Measurements from ENCODE around the gene TBC1D22B. TPM values are rescaled to one million over a fixed set of nuclear protein-coding genes. Genes with fewer than 3 reads are reported as not detected.

TBC1D22B gene
- total and polyA plus RNA-seq, 9 of the 15 experiments (the other 6 are each of a cell fraction or from before 2014, with no cell fraction given): 4.8 to 24.2 (median 13.5) TPM

- peak; percentile 88 for TF ChIP-seq ATF3 (IDR thresholded peaks at IDR 0.05)
- 0 out of 2 replicates have a peak, but pooled peaks have one; percentile 21 for TF ChIP-seq ATF3 (CRISPR knock-in tag; conservative IDR thresholded peaks at IDR 0.05)
- no peak for TF ChIP-seq ZSCAN29 (IDR thresholded peaks at IDR 0.05)
- peak; percentile 73 for TF ChIP-seq MEF2D (tag; conservative IDR thresholded peaks at IDR 0.05; ENCODE audit: low read depth)
- TF ChIP-seq MAFG (tag; conservative IDR thresholded peaks at IDR 0.05): peak; percentile 59
- no peak for TF ChIP-seq ARHGAP35 (IDR thresholded peaks at IDR 0.05; ENCODE audit: partially characterized antibody)
- no peak for TF ChIP-seq MCM7 (IDR thresholded peaks at IDR 0.05)
- no peak; a peak in 1 of 3 replicates for TF ChIP-seq CBX3 (IDR thresholded peaks at IDR 0.05; ENCODE audit: borderline replicate concordance in 1 of 2, low read length in 2 of 2)
- TF ChIP-seq, protein P1, sequence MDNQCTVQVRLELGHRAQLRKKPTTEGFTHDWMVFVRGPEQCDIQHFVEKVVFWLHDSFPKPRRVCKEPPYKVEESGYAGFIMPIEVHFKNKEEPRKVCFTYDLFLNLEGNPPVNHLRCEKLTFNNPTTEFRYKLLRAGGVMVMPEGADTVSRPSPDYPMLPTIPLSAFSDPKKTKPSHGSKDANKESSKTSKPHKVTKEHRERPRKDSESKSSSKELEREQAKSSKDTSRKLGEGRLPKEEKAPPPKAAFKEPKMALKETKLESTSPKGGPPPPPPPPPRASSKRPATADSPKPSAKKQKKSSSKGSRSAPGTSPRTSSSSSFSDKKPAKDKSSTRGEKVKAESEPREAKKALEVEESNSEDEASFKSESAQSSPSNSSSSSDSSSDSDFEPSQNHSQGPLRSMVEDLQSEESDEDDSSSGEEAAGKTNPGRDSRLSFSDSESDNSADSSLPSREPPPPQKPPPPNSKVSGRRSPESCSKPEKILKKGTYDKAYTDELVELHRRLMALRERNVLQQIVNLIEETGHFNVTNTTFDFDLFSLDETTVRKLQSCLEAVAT (IDR thresholded peaks at IDR 0.05): peak in 1 of 2 experiments; percentile 14; a peak in 1 of 4 replicates
- TF ChIP-seq ZKSCAN1 (IDR thresholded peaks at IDR 0.05; ENCODE audit: low read depth, low read length): no peak
- TF ChIP-seq ZC3H8 (IDR thresholded peaks at IDR 0.05): no peak
- TF ChIP-seq IRF2 (CRISPR knock-in tag; IDR thresholded peaks at IDR 0.05): no peak
- TF ChIP-seq ELK1 (CRISPR knock-in tag; IDR thresholded peaks at IDR 0.05): no peak
- no peak for TF ChIP-seq HNRNPL (IDR thresholded peaks at IDR 0.05; ENCODE audit: low read depth, low read length)
- TF ChIP-seq ILK (tag; IDR thresholded peaks at IDR 0.05; ENCODE audit: borderline replicate concordance, low read depth): 0 out of 2 replicates have a peak, but pooled peaks have one; percentile 33
- TF ChIP-seq RCOR1 (IDR thresholded peaks at IDR 0.05; ENCODE audit: borderline replicate concordance in 1 of 2, low read depth in 2 of 2, low read length in 2 of 2): peak in 1 of 2 experiments; percentile 87; a peak in 2 of 4 replicates
- no peak for TF ChIP-seq ELF2 (CRISPR knock-in tag; IDR thresholded peaks at IDR 0.05)
- TF ChIP-seq ZNF740 (CRISPR knock-in tag; IDR thresholded peaks at IDR 0.05): no peak
- TF ChIP-seq ZNF740 (tag; IDR thresholded peaks at IDR 0.05): peak in 1 of 2 experiments; percentile 54; a peak in 1 of 4 replicates
- no peak for TF ChIP-seq XRCC5 (IDR thresholded peaks at IDR 0.05; ENCODE audit: low read depth, low read length)
- TF ChIP-seq ETV1 (tag; conservative IDR thresholded peaks at IDR 0.05; ENCODE audit: low read depth): peak; percentile 47; the same call in 1 of the 2 replicates
- no peak for TF ChIP-seq LCOR (CRISPR knock-in tag; IDR thresholded peaks at IDR 0.05)
- TF ChIP-seq ZNF79 (CRISPR knock-in tag; IDR thresholded peaks at IDR 0.05; ENCODE audit: low read depth): no peak
- no peak for TF ChIP-seq ZNF445 (CRISPR knock-in tag; IDR thresholded peaks at IDR 0.05; ENCODE audit: low read depth)
- TF ChIP-seq ERF (CRISPR knock-in tag; IDR thresholded peaks at IDR 0.05): 0 out of 2 replicates have a peak, but pooled peaks have one; percentile 28
- TF ChIP-seq SLC30A9 (CRISPR knock-in tag; IDR thresholded peaks at IDR 0.05): no peak
Measured at GRCh38 chr6:37239950-37240713, 17.4 kb upstream of the TBC1D22B start (continued).
